IMR-90 (cell line): ENCODE measurements around the gene CUL4B. TPM values are rescaled to one million over a fixed set of nuclear protein-coding genes. Genes with fewer than 3 reads are reported as not detected.

Experiments used
- ATAC-seq: fragments of 200-7000 bp; cut with Tn5 transposase; 2 replicates; pipeline ENCODE4 v1.9.1; 2020; ENCODE audit warnings: low read depth, mild to moderate bottlenecking, moderate library complexity
- BruUV-seq: library from RNA; stranded (reverse); fragments of 400-500 nt; replicated peaks from 2 replicates; lab custom pipeline; 2021; lab: Mats Ljungman, UMichigan
- CTCF ChIA-PET: fragments of 300-600 bp; formaldehyde crosslinking; extraction: SDS; loops from one replicate; lab custom pipeline; 2021; ENCODE audit warnings: antibody characterized with exemption; lab: Yijun Ruan, JAX
- POLR2A ChIA-PET: fragments of 300-600 bp; sonication (Branson Sonifier 250); formaldehyde crosslinking; loops from one replicate; lab custom pipeline; 2022; ENCODE audit warnings: antibody characterized with exemption; ENCODE audit not compliant: unreplicated experiment; lab: Charles Lee
- DNase-seq: peaks from one replicate; pipeline ENCODE4 v3.0.0; 2013
- H2AFZ ChIP-seq: replicated peaks from 2 replicates; pipeline ENCODE3; 2013; ENCODE audit warnings: low read length, mild to moderate bottlenecking; ENCODE audit not compliant: poor library complexity
- H2AK5ac ChIP-seq: 2 replicates; pipeline ENCODE4 v1.6.1; 2013; ENCODE audit warnings: low read depth, low read length, inconsistent platforms
- H2AK9ac ChIP-seq: replicated peaks from 2 replicates; pipeline ENCODE3; 2013; ENCODE audit warnings: mild to moderate bottlenecking, low read depth, low read length, moderate library complexity; ENCODE audit not compliant: poor library complexity
- H2BK120ac ChIP-seq: 2 replicates; pipeline ENCODE4 v1.6.1; 2013; ENCODE audit warnings: low read depth, low read length, inconsistent platforms
- H2BK15ac ChIP-seq: 3 replicates; pipeline ENCODE4 v1.6.1; 2013; ENCODE audit warnings: low read depth, low read length, inconsistent platforms
- H2BK20ac ChIP-seq: 2 replicates; pipeline ENCODE4 v1.6.1; 2013; ENCODE audit warnings: low read depth, mild to moderate bottlenecking, inconsistent platforms, low read length, moderate library complexity
- H2BK5ac ChIP-seq: 2 replicates; pipeline ENCODE4 v1.6.1; 2013; ENCODE audit warnings: mild to moderate bottlenecking, low read depth, low read length, inconsistent platforms; ENCODE audit not compliant: poor library complexity, severe bottlenecking
- H3K14ac ChIP-seq: replicated peaks from 2 replicates; pipeline ENCODE4 v1.6.1; 2013; ENCODE audit warnings: low read depth, low read length, inconsistent platforms
- H3K18ac ChIP-seq: 2 replicates; pipeline ENCODE4 v1.6.1; 2013; ENCODE audit warnings: low read depth, low read length, control low read depth
- H3K23ac ChIP-seq: 2 replicates; pipeline ENCODE4 v1.6.1; 2013; ENCODE audit warnings: low read depth, low read length, inconsistent platforms
- H3K27ac ChIP-seq: 2 replicates; pipeline ENCODE4 v1.5.1; 2013; ENCODE audit warnings: mild to moderate bottlenecking, control low read depth, low read length; ENCODE audit not compliant: insufficient read depth
- H3K27me3 ChIP-seq: 2 replicates; pipeline ENCODE4 v1.6.1; 2013; ENCODE audit warnings: low read length; ENCODE audit not compliant: control insufficient read depth, insufficient read depth
- H3K36me3 ChIP-seq: 2 replicates; pipeline ENCODE4 v1.6.1; 2013; ENCODE audit warnings: low read length, mixed read lengths; ENCODE audit not compliant: control insufficient read depth, insufficient read depth
- H3K4ac ChIP-seq: 2 replicates; pipeline ENCODE4 v1.6.1; 2013; ENCODE audit warnings: low read depth, low read length, inconsistent platforms
- H3K4me1 ChIP-seq: 2 replicates; pipeline ENCODE4 v1.6.1; 2013; ENCODE audit warnings: low read length, mixed read lengths; ENCODE audit not compliant: control insufficient read depth, insufficient read depth
- H3K4me2 ChIP-seq: 2 replicates; pipeline ENCODE4 v1.6.1; 2013; ENCODE audit warnings: low read depth, mild to moderate bottlenecking, control low read depth, low read length, moderate library complexity
- H3K4me3 ChIP-seq: 2 replicates; pipeline ENCODE4 v1.5.1; 2013; ENCODE audit warnings: low read depth, mild to moderate bottlenecking, control low read depth, low read length, moderate library complexity; ENCODE audit not compliant: insufficient read depth
- H3K56ac ChIP-seq: 2 replicates; pipeline ENCODE4 v1.6.1; 2013; ENCODE audit warnings: low read length, inconsistent platforms; ENCODE audit not compliant: insufficient read depth; ENCODE audit errors: extremely low read depth
- H3K79me1 ChIP-seq, 2 experiments: 2 replicates each; pipeline ENCODE4 v1.6.1; 2013; ENCODE audit warnings: low read length in 2 of 2, inconsistent platforms in 1 of 2, low read depth in 1 of 2
- H3K9ac ChIP-seq: 2 replicates; pipeline ENCODE4 v1.6.1; 2013; ENCODE audit warnings: low read depth, low read length, control low read depth
- H3K9me1 ChIP-seq: 2 replicates; pipeline ENCODE4 v1.6.1; 2013; ENCODE audit warnings: low read length, inconsistent platforms; ENCODE audit not compliant: insufficient read depth
- H3K9me3 ChIP-seq: 2 replicates; pipeline ENCODE4 v1.6.1; 2013; ENCODE audit warnings: low read length; ENCODE audit not compliant: control insufficient read depth, insufficient read depth
- H4K20me1 ChIP-seq: 2 replicates; pipeline ENCODE4 v1.6.1; 2013; ENCODE audit warnings: low read length, inconsistent platforms; ENCODE audit not compliant: insufficient read depth
- H4K5ac ChIP-seq: 2 replicates; pipeline ENCODE4 v1.6.1; 2013; ENCODE audit warnings: mild to moderate bottlenecking, low read depth, low read length, control low read depth
- H4K8ac ChIP-seq, 2 experiments: 2 replicates each; pipeline ENCODE4 v1.6.1; 2013; ENCODE audit warnings: low read depth in 2 of 2, low read length in 2 of 2, control low read depth in 1 of 2, inconsistent platforms in 1 of 2
- H4K91ac ChIP-seq: 2 replicates; pipeline ENCODE4 v1.6.1; 2013; ENCODE audit warnings: low read depth, low read length, inconsistent platforms; ENCODE audit not compliant: insufficient read depth
- MAFK ChIP-seq: IDR thresholded peaks from 2 replicates; pipeline ENCODE4 v1.6.1; 2012; ENCODE audit warnings: low read depth, low read length, improper control_type of control experiment
- WGBS, 2 experiments: methylation state at CpG; one replicate each; pipeline versions ENCODE4 v1.1.5 to v1.1.7; 2013; ENCODE audit warnings: missing lambda C conversion rate in 2 of 2; ENCODE audit not compliant: insufficient read length in 1 of 2; ENCODE audit errors: extremely low coverage in 2 of 2; 5-methylcytosine and 5-hydroxymethylcytosine counted together
- dilution Hi-C: fragments of 300-500 bp; cut with HindIII; formaldehyde crosslinking; loops from one replicate; pipeline ENCODE4 v1.14.3; 2018; ENCODE audit warnings: low sequenced_read_pairs; ENCODE audit not compliant: unreplicated experiment
- in situ Hi-C: fragments of 300-500 bp; cut with MboI; formaldehyde crosslinking; loops from 3 replicates; pipeline ENCODE4 v1.14.3; 2019; ENCODE audit warnings: low sequenced_read_pairs, inconsistent platforms, mixed read lengths
- intact Hi-C: fragments of 100-400 bp; cut with micrococcal nuclease; formaldehyde crosslinking; loops from 2 replicates; pipeline ENCODE4 v1.10.0; 2022
- polyA plus RNA-seq, 3 experiments: library from polyadenylated mRNA; depleted of rRNA; stranded (reverse); fragments of >200 nt; gene quantifications; 2 replicates each; pipeline ENCODE4 v1.2.3, GENCODE V29; 2012; ENCODE audit warnings: low replicate concordance in 1 of 3
- total RNA-seq: library from RNA; depleted of rRNA; stranded (reverse); fragments of >200 nt; gene quantifications from 2 replicates; pipeline ENCODE4 v1.2.3, GENCODE V29; 2012
- TF ChIP-seq, protein P1 (sequence below): fragments of 150-350 bp; IDR thresholded peaks from 2 replicates; pipeline ENCODE4 v1.6.1; 2017; ENCODE audit warnings: mild to moderate bottlenecking, antibody characterized with exemption, low read length, low read depth

The CUL4B gene
- total and polyA plus RNA-seq, 2 of the 4 experiments (the other 2 are of a cell fraction): 19.4 to 30.9 TPM

DNA sequence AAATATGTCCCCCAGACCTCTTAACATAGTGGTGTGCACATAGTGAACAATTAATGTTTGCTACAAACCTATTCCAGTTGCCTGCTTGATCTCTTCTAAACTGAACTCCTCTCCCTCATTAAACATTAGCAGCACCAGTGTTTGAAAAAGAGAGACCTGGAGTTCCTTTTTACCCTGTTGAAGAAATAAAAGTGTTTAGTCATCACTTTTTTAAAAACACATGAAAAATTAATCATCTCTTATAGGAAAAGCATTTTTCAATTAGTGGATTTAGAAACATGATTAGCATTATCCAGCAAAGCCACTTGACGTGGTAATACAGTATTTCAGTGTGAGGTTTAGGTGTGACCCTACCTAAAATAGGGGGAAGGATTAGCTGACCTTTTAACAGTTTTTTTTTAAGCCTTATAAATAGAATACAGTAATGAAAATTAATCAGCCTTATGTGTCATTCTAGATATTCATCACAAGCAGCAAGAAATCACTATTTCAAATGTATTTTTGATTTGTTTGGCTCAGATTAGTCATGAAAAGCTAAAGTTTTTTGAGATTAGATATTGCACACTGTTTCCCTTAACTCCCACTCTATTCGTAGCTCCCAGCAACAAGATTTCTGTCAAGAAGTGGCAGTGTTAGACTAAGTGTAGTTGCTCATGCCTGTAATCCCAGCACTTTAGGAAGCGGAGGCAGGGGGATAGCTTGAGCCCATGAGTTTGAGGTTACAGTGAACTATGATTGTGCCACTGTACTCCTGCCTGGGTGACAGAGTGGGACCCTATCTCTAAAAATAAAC lies 26.2 kb downstream of the CUL4B start:
- TF ChIP-seq, protein P1, sequence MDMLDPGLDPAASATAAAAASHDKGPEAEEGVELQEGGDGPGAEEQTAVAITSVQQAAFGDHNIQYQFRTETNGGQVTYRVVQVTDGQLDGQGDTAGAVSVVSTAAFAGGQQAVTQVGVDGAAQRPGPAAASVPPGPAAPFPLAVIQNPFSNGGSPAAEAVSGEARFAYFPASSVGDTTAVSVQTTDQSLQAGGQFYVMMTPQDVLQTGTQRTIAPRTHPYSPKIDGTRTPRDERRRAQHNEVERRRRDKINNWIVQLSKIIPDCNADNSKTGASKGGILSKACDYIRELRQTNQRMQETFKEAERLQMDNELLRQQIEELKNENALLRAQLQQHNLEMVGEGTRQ: no peak
- TF ChIP-seq MAFK: peak; percentile 96
- Histone ChIP-seq H3K56ac (no peak overlapping the region), H3K9me3 (no peaks in the 10 kb centered on the region), H3K4me1 (no peaks in the 10 kb centered on the region), H3K36me3 (peaks cover 11% of the 10 kb centered on the region), H2BK15ac (no peak overlapping the region), H2AK5ac (no peak overlapping the region), H2BK5ac (no peak overlapping the region), H3K9me1 (no peaks in the 10 kb centered on the region), H4K8ac (no peak overlapping the region), H4K91ac (no peak overlapping the region), H3K18ac (no peak overlapping the region), H3K4me3 (no peak overlapping the region), H3K23ac (no peak overlapping the region), H4K5ac (no peak overlapping the region), H3K27me3 (no peaks in the 10 kb centered on the region), H2AK9ac (no peak overlapping the region), H4K20me1 (no peaks in the 10 kb centered on the region), H3K14ac (no peak overlapping the region), H2BK120ac (no peak overlapping the region), H2AFZ (no peak overlapping the region), H3K4ac (no peak overlapping the region), H3K79me1 (no peaks in the 10 kb centered on the region), H3K9ac (no peak overlapping the region), H3K4me2 (no peak overlapping the region), H3K27ac (no peak overlapping the region), H2BK20ac (no peak overlapping the region)
- intact Hi-C loops (no loop called here), dilution Hi-C loops (no loop called here), in situ Hi-C loops (no loop called here)
- ChIA-PET POLR2A (no interaction called here), CTCF (no interaction called here)
- DNase-seq: no peak
- no peak for ATAC-seq
- BruUV-seq: no TSS peak
- no CpG with 5 or more reads among the region's 3 CpGs for WGBS, 2 experiments
